GM18951 (cell line): ENCODE results near the gene TECPR1.

Experiments
- POLR2A ChIP-seq: IDR thresholded peaks from 4 replicates; pipeline ENCODE4 v1.6.1; 2011; ENCODE audit warnings: mild to moderate bottlenecking; ENCODE audit not compliant: insufficient read length, insufficient read depth; ENCODE audit errors: extremely low read depth
- in situ Hi-C: fragments of 300-500 bp; cut with MboI; formaldehyde crosslinking; loops from one replicate; pipeline ENCODE4 v1.12.0; 2022; ENCODE audit warnings: low sequenced_read_pairs, mixed read lengths, inconsistent platforms; ENCODE audit not compliant: unreplicated experiment

TECPR1 gene

DNA sequence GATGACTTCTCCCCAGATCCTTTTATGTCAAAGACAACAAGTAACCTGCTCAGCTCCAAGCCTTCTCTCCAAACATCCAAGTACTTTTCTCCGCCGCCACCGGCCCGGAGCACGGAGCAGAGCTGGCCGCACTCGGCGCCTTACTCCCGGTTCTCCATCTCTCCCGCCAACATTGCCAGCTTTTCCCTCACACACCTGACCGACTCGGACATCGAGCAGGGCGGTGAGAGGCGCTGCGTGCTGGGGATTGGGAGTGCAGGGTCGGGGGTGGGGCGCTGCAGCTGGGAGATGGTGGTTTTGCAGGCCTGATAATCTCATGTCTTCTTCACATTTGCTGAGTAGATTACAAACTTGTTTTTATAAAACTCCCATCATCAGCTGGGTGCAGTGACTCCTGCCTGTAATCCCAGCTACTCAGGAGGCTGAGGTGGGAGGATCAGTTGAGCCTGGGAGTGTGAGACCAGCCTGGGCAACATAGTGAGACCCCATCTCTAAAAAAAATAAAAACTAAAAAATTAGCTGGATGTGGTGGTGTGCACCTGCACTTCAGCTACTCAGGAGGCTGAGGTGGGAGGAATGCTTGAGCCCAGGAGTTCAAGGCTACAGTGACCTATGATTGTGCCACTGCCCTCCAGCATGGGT lies 47.9 kb downstream of the TECPR1 start:
- in situ Hi-C loops = no loop called here
- no peak for TF ChIP-seq POLR2A

DNA sequence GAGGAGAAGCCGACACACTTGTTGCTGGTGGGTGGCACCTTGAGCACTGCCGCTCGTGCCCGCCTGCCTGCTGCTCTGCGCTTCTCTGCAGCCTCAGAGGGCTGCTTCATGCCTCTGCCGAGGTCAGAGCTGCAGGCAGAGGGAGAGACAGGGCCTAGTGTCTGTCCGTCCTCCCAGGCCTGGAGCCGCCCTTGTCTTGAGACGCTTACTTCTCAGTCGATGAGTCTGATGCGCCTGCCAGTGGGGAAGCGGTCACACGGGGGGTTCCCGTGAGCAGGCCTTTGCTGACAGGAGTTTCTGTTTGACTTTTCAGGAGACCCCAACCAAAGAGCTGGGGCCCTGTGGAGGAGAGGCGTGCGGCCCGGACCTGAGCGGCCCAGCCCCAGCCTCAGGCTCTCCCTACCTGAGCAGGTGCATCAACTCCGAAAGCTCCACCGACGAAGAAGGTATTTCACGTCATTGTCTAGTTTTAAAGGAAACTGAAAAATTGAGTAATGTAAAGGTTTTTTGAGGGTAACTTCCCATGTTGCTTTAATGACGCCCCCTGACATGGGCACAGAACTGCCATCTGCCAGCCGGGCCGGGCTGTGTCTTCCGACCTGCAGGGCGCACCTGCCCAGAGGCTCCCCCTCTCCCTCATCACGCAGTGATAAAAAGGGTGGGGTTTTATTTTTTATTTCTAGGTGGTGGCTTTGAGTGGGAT lies 48.6 kb downstream of the TECPR1 start:
- TF ChIP-seq POLR2A = no peak
- in situ Hi-C loops = no loop called here

DNA sequence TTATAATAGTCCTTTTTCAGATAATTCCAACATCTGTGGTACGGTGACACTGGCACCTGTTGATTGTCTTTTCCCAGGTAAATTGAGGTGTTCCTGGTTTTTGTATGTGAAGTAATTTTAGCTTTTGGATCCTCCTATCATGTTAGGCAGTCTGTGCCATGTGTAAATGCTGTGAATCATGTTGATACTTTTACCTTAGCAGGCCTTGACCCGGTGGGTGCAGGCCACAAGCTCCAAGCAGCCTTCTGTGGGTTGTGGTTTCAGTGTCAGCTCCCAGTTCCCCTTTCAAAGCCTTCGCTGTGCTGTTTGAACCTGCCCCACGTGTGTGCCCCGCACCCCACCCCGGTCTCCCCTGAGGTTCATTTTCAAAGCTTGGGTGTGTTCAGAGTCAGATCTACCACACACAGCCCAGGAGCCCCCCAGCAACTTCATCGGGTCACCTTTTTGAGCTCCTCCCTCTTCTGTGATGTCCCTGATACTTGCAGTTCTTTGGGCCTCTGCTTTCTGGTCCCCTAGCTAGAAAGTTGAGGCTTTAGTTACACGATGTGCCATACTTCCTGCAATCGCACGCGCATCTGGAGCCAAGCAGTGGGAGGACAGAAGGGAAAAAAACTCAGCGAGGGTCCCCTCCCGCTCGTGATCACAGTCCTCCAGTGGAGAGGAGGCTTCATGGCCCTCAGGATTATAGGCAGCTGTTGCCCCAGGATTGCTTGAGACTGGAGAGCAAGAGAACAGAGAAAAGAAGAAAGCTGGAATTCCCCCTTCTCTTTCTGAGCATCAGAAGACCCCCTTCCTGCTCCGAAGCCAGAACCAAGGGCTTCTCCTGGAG lies 49.5 kb downstream of the TECPR1 start:
- in situ Hi-C loops = no loop called here
- no peak for TF ChIP-seq POLR2A

DNA sequence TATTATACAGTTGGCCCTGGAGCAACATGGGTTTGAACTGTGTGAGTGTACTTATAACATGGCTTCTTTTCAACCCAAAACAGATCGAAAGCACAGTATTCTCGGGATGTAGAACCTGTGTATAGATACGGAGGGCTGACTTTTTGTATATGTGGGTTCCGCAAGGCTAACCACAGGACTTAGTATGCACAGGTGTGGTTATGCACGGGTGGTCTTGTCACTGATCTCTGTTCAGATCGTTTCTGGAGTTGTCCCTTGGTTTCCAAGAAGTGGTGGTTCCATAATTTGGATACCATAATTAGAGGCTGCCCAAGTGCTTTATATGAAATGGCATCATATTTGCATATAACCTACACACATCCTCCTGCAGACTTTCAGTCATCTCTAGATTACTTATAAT lies 51.7 kb downstream of the TECPR1 start:
- in situ Hi-C loops = no loop called here
- no peak for TF ChIP-seq POLR2A

DNA sequence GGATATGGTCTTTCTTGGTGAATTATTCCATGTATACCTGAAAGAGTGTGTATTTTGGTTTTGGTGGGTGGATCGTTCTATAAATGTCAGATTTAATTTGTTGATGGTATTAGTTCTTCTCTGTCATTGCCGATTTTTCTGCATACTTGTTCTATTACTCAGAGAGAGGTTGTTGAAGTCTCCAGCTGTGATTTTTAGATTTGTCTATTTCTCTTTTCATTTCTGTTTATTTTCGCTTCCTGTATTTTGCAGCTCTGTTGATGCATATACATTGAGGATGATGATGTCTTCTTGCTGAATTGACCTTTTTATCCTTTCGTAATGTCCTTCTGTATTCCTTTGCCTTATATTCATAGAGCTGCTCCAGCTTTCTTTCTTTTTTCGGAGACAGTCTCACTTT lies 52.9 kb downstream of the TECPR1 start:
- TF ChIP-seq POLR2A = no peak
- in situ Hi-C loops = no loop called here

DNA sequence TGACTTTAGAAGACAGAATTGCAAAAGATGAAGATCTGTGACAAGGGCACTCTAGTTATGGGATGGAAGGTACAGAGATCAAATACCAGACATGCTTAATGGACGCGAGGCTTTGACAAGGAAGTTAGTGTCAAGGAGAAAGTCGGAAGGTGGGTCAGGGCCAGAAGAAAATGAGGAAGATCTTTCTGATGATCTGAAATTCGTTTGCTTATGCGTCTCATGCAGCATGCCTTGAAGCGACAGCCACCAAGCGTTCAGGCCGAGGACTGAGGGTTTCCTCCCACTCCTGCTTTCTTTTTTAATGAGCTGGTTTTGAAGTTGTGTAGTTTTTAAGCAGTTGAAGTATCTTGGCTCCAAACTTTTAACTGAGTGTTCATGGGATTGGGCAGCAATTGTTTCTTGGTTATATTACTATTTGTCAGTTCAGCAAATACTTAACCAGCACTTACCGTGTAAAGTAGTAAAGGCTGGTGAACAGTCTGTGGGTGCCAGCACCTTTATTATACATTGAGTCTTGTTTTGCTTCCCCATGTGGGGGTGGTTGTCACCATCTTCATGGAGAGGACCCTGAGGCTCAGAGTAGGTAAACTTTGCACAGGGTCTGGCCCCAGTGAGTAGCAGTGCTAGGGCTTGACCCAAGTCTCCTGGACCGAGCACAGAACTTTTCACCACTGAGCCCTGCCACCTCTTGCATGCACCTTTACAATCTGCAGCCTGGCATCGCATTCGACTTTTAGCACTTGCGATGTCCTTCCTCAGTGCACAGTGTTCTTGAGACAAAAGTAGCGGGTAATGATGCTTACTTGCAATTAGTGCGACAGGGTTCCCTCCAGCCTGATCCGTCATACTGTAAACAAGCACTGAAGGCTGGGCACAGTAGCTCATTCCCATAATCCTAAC lies 55.1 kb downstream of the TECPR1 start:
- in situ Hi-C loops = no loop called here
- no peak for TF ChIP-seq POLR2A

DNA sequence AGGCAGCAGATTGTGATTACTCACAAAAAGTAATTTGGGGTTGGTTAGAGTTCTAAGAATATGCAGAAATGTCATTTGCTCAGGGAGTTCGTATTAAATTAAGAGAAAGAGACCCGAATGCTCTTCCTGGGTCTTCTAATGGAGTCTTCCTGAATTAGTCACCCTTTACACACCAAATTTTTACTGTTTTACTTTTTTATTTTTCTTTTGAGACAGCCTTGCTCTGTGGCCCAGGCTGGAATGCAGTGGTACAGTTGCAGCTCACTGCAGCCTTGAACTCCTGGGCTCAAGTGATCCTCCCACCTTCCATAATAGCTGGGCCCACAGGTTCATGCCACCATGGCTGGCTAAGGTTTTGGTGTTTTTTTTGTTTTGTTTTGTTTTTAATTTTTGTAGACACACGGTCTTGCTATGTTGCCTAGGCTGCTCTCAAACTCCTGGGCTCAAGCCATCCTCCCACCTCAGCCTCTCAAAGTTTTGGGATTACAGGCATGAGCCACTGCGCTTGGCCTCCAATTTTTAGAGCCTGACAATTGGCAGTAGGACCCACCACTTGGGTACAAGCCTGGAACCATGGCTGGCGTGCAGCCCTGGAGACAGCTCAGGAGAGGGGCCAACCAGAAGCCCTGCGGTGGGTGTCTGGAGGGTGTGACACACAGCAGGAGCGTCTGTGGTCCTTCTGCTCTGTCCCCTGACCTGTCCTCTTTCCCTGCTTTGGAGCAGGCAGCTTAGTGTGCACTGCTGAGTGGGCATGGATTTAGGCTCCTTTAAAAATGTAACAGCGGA lies 57.2 kb downstream of the TECPR1 start:
- TF ChIP-seq POLR2A = no peak
- in situ Hi-C loops = no loop called here

DNA sequence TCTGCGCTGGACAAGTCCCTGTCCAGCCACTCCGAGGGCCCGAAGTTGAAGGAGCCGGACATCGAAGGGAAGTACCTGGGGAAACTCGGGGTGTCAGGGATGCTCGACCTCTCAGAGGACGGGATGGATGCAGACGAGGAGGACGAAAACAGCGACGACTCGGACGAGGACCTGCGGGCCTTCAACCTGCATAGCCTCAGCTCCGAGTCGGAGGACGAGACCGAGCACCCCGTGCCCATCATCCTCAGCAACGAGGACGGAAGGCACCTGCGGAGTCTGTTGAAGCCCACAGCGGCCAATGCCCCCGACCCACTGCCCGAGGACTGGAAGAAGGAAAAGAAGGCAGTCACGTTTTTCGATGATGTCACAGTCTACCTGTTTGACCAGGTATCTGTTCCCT lies 57.8 kb downstream of the TECPR1 start:
- in situ Hi-C loops = no loop called here
- TF ChIP-seq POLR2A = no peak

DNA sequence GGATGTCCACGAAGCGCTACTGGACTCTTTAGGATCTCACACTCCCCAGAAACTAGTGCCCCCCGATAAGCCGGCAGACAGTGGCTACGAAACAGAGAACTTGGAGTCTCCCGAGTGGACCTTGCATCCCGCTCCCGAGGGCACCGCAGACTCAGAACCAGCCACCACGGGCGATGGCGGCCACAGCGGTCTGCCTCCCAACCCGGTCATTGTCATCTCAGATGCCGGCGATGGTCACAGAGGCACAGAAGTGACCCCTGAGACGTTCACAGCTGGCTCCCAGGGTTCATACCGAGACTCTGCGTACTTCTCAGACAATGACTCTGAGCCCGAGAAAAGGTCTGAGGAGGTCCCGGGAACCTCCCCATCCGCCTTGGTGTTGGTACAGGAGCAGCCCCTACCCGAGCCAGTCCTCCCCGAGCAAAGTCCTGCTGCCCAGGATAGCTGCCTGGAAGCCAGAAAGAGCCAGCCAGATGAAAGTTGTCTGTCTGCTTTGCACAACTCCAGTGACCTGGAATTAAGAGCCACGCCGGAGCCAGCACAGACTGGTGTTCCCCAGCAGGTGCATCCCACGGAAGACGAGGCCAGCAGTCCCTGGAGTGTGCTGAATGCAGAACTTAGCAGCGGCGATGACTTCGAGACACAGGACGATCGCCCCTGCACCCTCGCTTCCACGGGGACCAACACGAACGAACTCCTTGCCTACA lies 58.4 kb downstream of the TECPR1 start:
- in situ Hi-C loops = no loop called here
- no peak for TF ChIP-seq POLR2A

DNA sequence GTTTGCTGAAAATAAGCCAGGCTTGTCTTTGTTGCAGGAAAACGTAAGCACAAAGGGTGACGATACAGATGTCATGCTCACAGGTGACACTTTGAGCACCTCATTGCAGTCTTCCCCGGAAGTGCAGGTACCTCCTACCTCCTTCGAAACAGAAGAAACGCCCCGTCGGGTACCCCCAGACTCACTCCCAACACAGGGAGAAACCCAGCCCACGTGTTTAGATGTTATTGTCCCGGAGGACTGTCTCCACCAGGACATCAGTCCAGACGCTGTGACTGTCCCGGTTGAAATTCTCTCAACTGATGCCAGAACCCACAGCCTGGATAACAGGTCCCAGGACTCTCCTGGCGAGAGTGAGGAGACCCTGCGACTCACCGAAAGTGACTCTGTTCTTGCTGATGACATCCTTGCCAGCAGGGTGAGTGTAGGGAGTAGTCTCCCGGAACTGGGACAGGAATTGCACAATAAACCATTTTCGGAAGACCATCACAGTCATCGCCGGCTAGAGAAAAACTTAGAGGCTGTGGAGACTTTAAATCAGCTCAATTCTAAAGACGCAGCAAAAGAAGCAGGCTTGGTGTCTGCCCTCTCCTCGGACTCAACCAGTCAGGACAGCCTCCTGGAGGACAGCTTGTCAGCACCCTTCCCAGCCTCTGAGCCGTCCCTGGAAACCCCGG lies 59.1 kb downstream of the TECPR1 start:
- no peak for TF ChIP-seq POLR2A

More for the DNA sequence above, 59.1 kb downstream of the TECPR1 start:
- in situ Hi-C loops = no loop called here
